NCI-H1930 (cell line): ENCODE measurements around the gene MXI1.

Source experiments
- DNase-seq, 2 experiments: peaks; one replicate each; lab custom pipeline; 2025; lab: John Stamatoyannopoulos, UW

MXI1 gene

GRCh38 chr10:110207011-110207804 is at the start of gene MXI1:
TSS of gene MXI1 (plus strand) at chr10:110207605. CDS start at chr10:110207809, 204 bp downstream.
- peak in 1 of 2 experiments; percentile 31 for DNase-seq

- no peak for DNase-seq
These were observed 49.1 kb upstream of the MXI1 start for GRCh38 chr10:110158051-110159005.

GRCh38 chr10:110160081-110160480 is 47.3 kb upstream of the MXI1 start:
- no peak for DNase-seq

- DNase-seq: no peak
These were observed 46.9 kb upstream of the MXI1 start for GRCh38 chr10:110160522-110160921.

- no peak for DNase-seq
These were observed 44.7 kb upstream of the MXI1 start for GRCh38 chr10:110162741-110163145.

GRCh38 chr10:110163192-110163773 is 44.1 kb upstream of the MXI1 start:
- DNase-seq: peak in 1 of 2 experiments; percentile 6

GRCh38 chr10:110163841-110164240 is 43.6 kb upstream of the MXI1 start:
- no peak for DNase-seq

- no peak for DNase-seq
These were observed 42.2 kb upstream of the MXI1 start for GRCh38 chr10:110165239-110165638.

GRCh38 chr10:110167149-110167548 is 40.3 kb upstream of the MXI1 start:
- no peak for DNase-seq

GRCh38 chr10:110168601-110169481 is 38.6 kb upstream of the MXI1 start:
- no peak for DNase-seq

GRCh38 chr10:110169586-110169985 is 37.8 kb upstream of the MXI1 start:
- DNase-seq: no peak

- DNase-seq: no peak
These were observed 37.0 kb upstream of the MXI1 start for GRCh38 chr10:110170142-110170971.

- no peak for DNase-seq
These were observed 36.4 kb upstream of the MXI1 start for GRCh38 chr10:110171032-110171431.

GRCh38 chr10:110172155-110172554 is 35.2 kb upstream of the MXI1 start:
- DNase-seq: no peak

GRCh38 chr10:110174201-110174600 is 33.2 kb upstream of the MXI1 start:
- no peak for DNase-seq

GRCh38 chr10:110174816-110175215 is 32.6 kb upstream of the MXI1 start:
- no peak for DNase-seq

- no peak for DNase-seq
These were observed 32.0 kb upstream of the MXI1 start for GRCh38 chr10:110175406-110175805.

- DNase-seq: no peak
These were observed 31.0 kb upstream of the MXI1 start for GRCh38 chr10:110176141-110177030.

GRCh38 chr10:110179220-110179619 is 28.2 kb upstream of the MXI1 start:
- DNase-seq: no peak
